Chondrocyte (in vitro differentiated cells): ENCODE data around the gene MACROD2. TPM values are rescaled to one million over a fixed set of nuclear protein-coding genes. Genes with fewer than 3 reads are reported as not detected.

ENCODE experiments used
- DNase-seq: peaks from one replicate; pipeline ENCODE4 v3.0.0; 2021; ENCODE audit warnings: mixed read lengths, low spot score
- H3K27ac Mint-ChIP-seq: one replicate; pipeline ENCODE4 v1.8.0; 2021; ENCODE audit warnings: mild to moderate bottlenecking, moderate library complexity, mixed read lengths; ENCODE audit not compliant: unreplicated experiment
- H3K27me3 Mint-ChIP-seq: 2 replicates; pipeline ENCODE4 v1.8.0; 2021; ENCODE audit warnings: low read depth, mixed read lengths
- H3K36me3 Mint-ChIP-seq: 2 replicates; pipeline ENCODE4 v1.8.0; 2021; ENCODE audit warnings: low read depth, mixed read lengths
- H3K4me1 Mint-ChIP-seq: 2 replicates; pipeline ENCODE4 v1.8.0; 2021; ENCODE audit warnings: low read depth, mild to moderate bottlenecking, mixed read lengths
- H3K4me3 Mint-ChIP-seq: one replicate; pipeline ENCODE4 v1.8.0; 2021; ENCODE audit warnings: mild to moderate bottlenecking, moderate library complexity, mixed read lengths; ENCODE audit not compliant: unreplicated experiment
- H3K9me3 Mint-ChIP-seq: 2 replicates; pipeline ENCODE4 v1.8.0; 2021; ENCODE audit warnings: low read depth, mixed read lengths
- total RNA-seq: library from RNA; stranded (reverse); gene quantifications from 3 replicates; pipeline ENCODE4 v1.2.1, GENCODE V29; 2021
- TF ChIP-seq, protein P1 (sequence below): fragments of 200-600 bp; sonication (generic); IDR thresholded peaks from 2 replicates; pipeline ENCODE4 v1.5.0; 2021; ENCODE audit warnings: antibody characterized with exemption, mild to moderate bottlenecking, moderate library complexity

MACROD2 gene
- total RNA-seq, 1 donor from 2014 or later: 3.2 TPM

GRCh38 chr20:14404515-14404914, 409.2 kb downstream of the MACROD2 start:
- Mint-ChIP-seq H3K27ac (no peak overlapping the region), H3K36me3 (no peaks in the 10 kb centered on the region)
- TF ChIP-seq, protein P1, sequence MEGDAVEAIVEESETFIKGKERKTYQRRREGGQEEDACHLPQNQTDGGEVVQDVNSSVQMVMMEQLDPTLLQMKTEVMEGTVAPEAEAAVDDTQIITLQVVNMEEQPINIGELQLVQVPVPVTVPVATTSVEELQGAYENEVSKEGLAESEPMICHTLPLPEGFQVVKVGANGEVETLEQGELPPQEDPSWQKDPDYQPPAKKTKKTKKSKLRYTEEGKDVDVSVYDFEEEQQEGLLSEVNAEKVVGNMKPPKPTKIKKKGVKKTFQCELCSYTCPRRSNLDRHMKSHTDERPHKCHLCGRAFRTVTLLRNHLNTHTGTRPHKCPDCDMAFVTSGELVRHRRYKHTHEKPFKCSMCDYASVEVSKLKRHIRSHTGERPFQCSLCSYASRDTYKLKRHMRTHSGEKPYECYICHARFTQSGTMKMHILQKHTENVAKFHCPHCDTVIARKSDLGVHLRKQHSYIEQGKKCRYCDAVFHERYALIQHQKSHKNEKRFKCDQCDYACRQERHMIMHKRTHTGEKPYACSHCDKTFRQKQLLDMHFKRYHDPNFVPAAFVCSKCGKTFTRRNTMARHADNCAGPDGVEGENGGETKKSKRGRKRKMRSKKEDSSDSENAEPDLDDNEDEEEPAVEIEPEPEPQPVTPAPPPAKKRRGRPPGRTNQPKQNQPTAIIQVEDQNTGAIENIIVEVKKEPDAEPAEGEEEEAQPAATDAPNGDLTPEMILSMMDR: no peak

DNA sequence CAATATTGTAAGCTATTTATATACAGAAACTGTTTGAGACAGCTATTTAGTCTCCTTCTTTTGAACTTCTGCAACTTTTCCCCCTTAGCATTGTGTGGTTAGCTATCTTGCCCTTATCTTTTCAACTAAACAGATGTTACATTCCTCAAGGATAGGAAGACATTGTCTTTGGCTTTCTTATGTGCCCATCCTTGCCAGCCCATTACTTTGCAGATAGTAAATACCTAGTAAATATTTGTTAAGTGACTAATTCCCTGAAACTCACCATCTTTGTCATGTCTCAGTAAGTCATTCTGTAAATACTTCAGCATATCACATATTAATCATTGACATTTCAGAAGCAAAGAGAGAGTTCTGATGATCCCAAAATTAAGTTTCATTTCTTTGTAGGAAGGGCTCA, 411.2 kb downstream of the MACROD2 start:
- no peak overlapping the region for H3K27ac Mint-ChIP-seq
- no peaks in the 10 kb centered on the region for H3K27me3 Mint-ChIP-seq
- no peaks in the 10 kb centered on the region for H3K36me3 Mint-ChIP-seq
- H3K9me3 Mint-ChIP-seq: no peaks in the 10 kb centered on the region
- H3K4me3 Mint-ChIP-seq: no peak overlapping the region
- no peak for DNase-seq
- TF ChIP-seq, protein P1: no peak
- H3K4me1 Mint-ChIP-seq: no peaks in the 10 kb centered on the region

More at GRCh38 chr20:14404515-14404914, 409.2 kb downstream of the MACROD2 start:
- H3K9me3 Mint-ChIP-seq: no peaks in the 10 kb centered on the region
- H3K4me1 Mint-ChIP-seq: no peaks in the 10 kb centered on the region
- H3K27me3 Mint-ChIP-seq: no peaks in the 10 kb centered on the region
- H3K4me3 Mint-ChIP-seq: no peak overlapping the region
- no peak for DNase-seq

DNA sequence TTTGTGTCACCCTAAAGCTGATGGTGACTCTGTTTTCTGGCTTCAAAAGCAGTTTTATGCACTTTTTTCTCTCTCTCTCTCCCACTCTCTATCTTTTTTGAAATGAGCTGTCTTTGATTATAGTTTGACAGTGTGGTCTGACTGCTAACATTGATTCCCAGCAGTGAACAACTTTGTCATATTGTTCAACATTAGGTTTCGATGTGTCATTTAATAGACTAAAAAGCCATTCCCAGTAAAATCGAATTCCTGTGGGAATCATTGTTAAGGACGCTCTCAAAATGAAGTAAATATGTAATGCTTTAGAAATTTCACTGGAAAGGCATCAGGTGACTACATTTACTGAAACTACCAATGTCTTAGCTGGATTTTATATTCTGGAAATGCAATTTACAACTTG, 412.0 kb downstream of the MACROD2 start:
- no peaks in the 10 kb centered on the region for H3K9me3 Mint-ChIP-seq
- no peaks in the 10 kb centered on the region for H3K4me1 Mint-ChIP-seq
- H3K4me3 Mint-ChIP-seq: no peak overlapping the region
- no peaks in the 10 kb centered on the region for H3K27me3 Mint-ChIP-seq
- no peaks in the 10 kb centered on the region for H3K36me3 Mint-ChIP-seq
- TF ChIP-seq, protein P1: no peak
- H3K27ac Mint-ChIP-seq: no peak overlapping the region
- no peak for DNase-seq

DNA sequence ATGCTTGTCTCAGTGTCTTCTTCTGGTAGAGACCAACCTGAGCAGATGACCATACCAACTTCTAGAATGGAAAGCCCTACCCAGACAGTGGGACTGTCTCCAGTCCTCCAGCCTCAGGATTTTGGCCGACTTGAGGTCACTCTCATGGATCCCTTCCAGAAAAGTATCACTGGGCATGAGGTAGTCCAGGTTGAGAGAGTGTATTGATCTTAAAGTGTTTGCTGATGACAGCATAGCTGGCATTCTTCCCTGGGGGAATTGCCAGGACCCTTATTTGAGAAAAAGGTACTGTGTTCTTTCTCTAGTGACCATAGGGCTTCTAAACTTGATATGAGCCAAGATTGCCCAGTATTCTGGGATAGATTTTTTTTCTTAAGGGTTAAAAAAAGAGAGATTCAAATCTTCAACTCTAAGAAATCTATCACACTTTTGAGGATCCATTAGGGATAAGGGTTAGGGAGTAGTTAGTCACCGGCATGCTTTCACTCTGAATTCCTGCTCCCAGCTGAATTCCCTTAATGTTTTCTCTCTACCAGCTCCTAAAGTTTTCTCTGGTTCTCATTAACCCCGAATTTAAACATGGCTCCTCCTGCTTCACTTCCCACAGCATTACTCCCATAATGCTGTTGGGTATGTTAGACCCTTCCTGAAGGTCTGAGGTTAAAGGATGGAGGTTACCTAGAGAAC, 415.7 kb downstream of the MACROD2 start:
- Mint-ChIP-seq H3K27me3 (no peaks in the 10 kb centered on the region), H3K36me3 (no peaks in the 10 kb centered on the region), H3K4me3 (no peak overlapping the region), H3K9me3 (no peaks in the 10 kb centered on the region), H3K4me1 (no peaks in the 10 kb centered on the region), H3K27ac (no peak overlapping the region)
- no peak for DNase-seq
- TF ChIP-seq, protein P1: no peak

DNA sequence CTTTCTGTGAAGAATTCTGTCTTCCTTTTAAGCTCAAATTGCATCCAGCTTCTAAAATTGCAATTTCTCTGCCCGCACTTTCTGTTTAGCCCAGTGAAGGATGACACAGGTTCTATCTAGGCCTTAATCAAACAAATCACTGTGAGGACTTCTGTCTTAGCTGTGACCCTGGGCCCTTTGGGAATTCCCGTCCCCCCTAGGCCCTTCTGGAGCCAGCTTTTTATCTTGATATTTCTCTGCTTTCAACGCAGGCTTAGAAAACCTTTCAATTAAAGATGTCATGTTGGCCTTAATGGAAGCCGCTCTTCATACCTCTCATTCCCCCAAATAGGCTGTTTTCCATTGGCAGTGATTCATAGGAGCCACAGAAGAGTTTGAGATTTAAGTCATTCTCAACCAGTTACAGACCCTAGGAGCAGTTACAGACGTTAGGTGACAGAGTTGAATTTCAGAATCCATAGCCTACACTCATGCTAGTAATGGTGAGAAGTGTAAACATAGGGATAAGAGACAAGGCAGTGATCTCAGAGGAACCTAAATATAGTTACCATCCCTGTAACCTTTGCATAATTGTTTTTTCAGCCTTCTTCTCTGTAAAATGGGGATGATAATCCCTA, 416.9 kb downstream of the MACROD2 start:
- Mint-ChIP-seq H3K4me3 (no peak overlapping the region), H3K27ac (no peak overlapping the region), H3K27me3 (no peaks in the 10 kb centered on the region), H3K9me3 (no peaks in the 10 kb centered on the region), H3K36me3 (no peaks in the 10 kb centered on the region), H3K4me1 (no peaks in the 10 kb centered on the region)
- TF ChIP-seq, protein P1: no peak
- no peak for DNase-seq
